CD14-positive monocyte (primary cell): ENCODE data around the gene PRR33. TPM values are rescaled to one million over a fixed set of nuclear protein-coding genes. Genes with fewer than 3 reads are reported as not detected.
A peak's percentile ranks its signal among the peaks of the same experiment; 100 is the strongest.

Source experiments
- DNase-seq, 3 donors: peaks; one replicate each; pipeline ENCODE4 v3.0.0-alpha.2; 2011 to 2022
- H2AFZ ChIP-seq: 2 replicates; pipeline ENCODE4 v1.6.0; 2012; ENCODE audit warnings: mild to moderate bottlenecking, low read depth, low read length, inconsistent platforms; ENCODE audit not compliant: insufficient read depth, poor library complexity, severe bottlenecking
- H3K27ac ChIP-seq, 2 donors: 1 replicate in 1 of 2; 2 replicates in 1 of 2; pipeline ENCODE4 v1.5.1; 2012 to 2013; ENCODE audit warnings: low read length in 2 of 2, control low read depth in 1 of 2, inconsistent platforms in 1 of 2, low read depth in 1 of 2, mild to moderate bottlenecking in 1 of 2
- H3K27me3 ChIP-seq, 2 donors: one replicate each; pipeline versions ENCODE4 v1.6.0 to v1.6.1; 2011 to 2013; ENCODE audit warnings: low read length in 2 of 2; ENCODE audit not compliant: control insufficient read depth in 2 of 2, insufficient read depth in 2 of 2
- H3K36me3 ChIP-seq, 2 donors: replicated peaks in 1 of 2; 1 replicate in 1 of 2; 2 replicates in 1 of 2; pipeline versions ENCODE4 v1.5.1 to v1.6.1; 2012 to 2013; ENCODE audit warnings: low read length in 2 of 2, control low read depth in 1 of 2, inconsistent platforms in 1 of 2, mild to moderate bottlenecking in 1 of 2; ENCODE audit not compliant: insufficient read depth in 2 of 2, control insufficient read depth in 1 of 2
- H3K4me1 ChIP-seq, 2 donors: 1 replicate in 1 of 2; 2 replicates in 1 of 2; pipeline versions ENCODE4 v1.5.1 to v1.6.1; 2012 to 2013; ENCODE audit warnings: low read length in 2 of 2, control low read depth in 1 of 2, inconsistent platforms in 1 of 2, mild to moderate bottlenecking in 1 of 2, moderate library complexity in 1 of 2; ENCODE audit not compliant: insufficient read depth in 2 of 2, control insufficient read depth in 1 of 2
- H3K4me2 ChIP-seq: replicated peaks from 2 replicates; pipeline ENCODE3; 2012; ENCODE audit warnings: low read length, moderate library complexity, mild to moderate bottlenecking; ENCODE audit not compliant: poor library complexity, severe bottlenecking; ENCODE audit errors: extremely low read depth
- H3K4me3 ChIP-seq, 3 experiments: fragments of 200-600 bp in 1 of 3; sonication (generic) in 1 of 3; replicated peaks in 1 of 3; 1 replicate in 2 of 3; 2 replicates in 1 of 3; pipeline ENCODE4 v1.5.1; 2011 to 2013; ENCODE audit warnings: low read length in 3 of 3, mild to moderate bottlenecking in 3 of 3, control low read depth in 2 of 3, low read depth in 2 of 3, inconsistent platforms in 1 of 3, moderate library complexity in 1 of 3
- H3K79me2 ChIP-seq: 2 replicates; pipeline ENCODE4 v1.6.0; 2012; ENCODE audit warnings: mild to moderate bottlenecking, control low read depth, inconsistent platforms, low read length, moderate library complexity; ENCODE audit not compliant: insufficient read depth
- H3K9ac ChIP-seq: 2 replicates; pipeline ENCODE4 v1.6.0; 2017; ENCODE audit warnings: low read length, mild to moderate bottlenecking; ENCODE audit not compliant: insufficient read depth, poor library complexity, severe bottlenecking
- H3K9me3 ChIP-seq, 2 donors: replicated peaks in 1 of 2; 1 replicate in 1 of 2; 2 replicates in 1 of 2; pipeline versions ENCODE4 v1.5.1 to v1.6.1; 2012 to 2013; ENCODE audit warnings: low read length in 2 of 2, control low read depth in 1 of 2; ENCODE audit not compliant: control insufficient read depth in 1 of 2, insufficient read depth in 1 of 2
- H4K20me1 ChIP-seq: 2 replicates; pipeline ENCODE4 v1.6.0; 2012; ENCODE audit warnings: mild to moderate bottlenecking, low read length, control low read depth, moderate library complexity; ENCODE audit not compliant: insufficient read depth
- H3K27ac Mint-ChIP-seq, 7 donors: one replicate each; pipeline ENCODE4 v1.8.0; 2020; ENCODE audit warnings: mild to moderate bottlenecking in 7 of 7, mixed read lengths in 7 of 7, moderate library complexity in 6 of 7, inconsistent platforms in 2 of 7
- H3K27me3 Mint-ChIP-seq, 3 donors: one replicate each; pipeline ENCODE4 v1.8.0; 2021 to 2022; ENCODE audit warnings: low read depth in 3 of 3, mild to moderate bottlenecking in 3 of 3, mixed read lengths in 3 of 3, moderate library complexity in 3 of 3, inconsistent platforms in 1 of 3
- H3K36me3 Mint-ChIP-seq, 2 donors: one replicate each; pipeline ENCODE4 v1.8.0; 2020; ENCODE audit warnings: mixed read lengths in 2 of 2, inconsistent platforms in 1 of 2, mild to moderate bottlenecking in 1 of 2
- H3K4me1 Mint-ChIP-seq: one replicate; pipeline ENCODE4 v1.8.0; 2020; ENCODE audit warnings: mild to moderate bottlenecking, mixed read lengths
- H3K4me3 Mint-ChIP-seq, 2 donors: one replicate each; pipeline ENCODE4 v1.8.0; 2020; ENCODE audit warnings: mild to moderate bottlenecking in 2 of 2, mixed read lengths in 2 of 2, moderate library complexity in 1 of 2
- H3K9me3 Mint-ChIP-seq, 7 donors: one replicate each; pipeline ENCODE4 v1.8.0; 2020 to 2022; ENCODE audit warnings: mixed read lengths in 7 of 7, mild to moderate bottlenecking in 6 of 7, moderate library complexity in 6 of 7, inconsistent platforms in 2 of 7
- CTCF ChIP-seq: fragments of 200-600 bp; IDR thresholded peaks from one replicate; pipeline ENCODE4 v1.8.0; 2022; ENCODE audit warnings: antibody characterized with exemption, mild to moderate bottlenecking
- WGBS: methylation state at CpG from one replicate; pipeline ENCODE4 v1.1.5; 2013; ENCODE audit warnings: missing lambda C conversion rate; ENCODE audit not compliant: insufficient coverage; 5-methylcytosine and 5-hydroxymethylcytosine counted together
- intact Hi-C, 2 donors: fragments of 100-400 bp; cut with micrococcal nuclease; formaldehyde crosslinking; loops; one replicate each; pipeline versions ENCODE4 v1.15.0 to v1.15.1; 2023
- polyA plus RNA-seq, 3 donors: library from polyadenylated mRNA; depleted of rRNA in 1 of 3; unstranded in 2 of 3; stranded (reverse) in 1 of 3; fragments of 300-500 nt in 2 of 3; fragments of >200 nt in 1 of 3; fragmentation: Illumina TruSeq in 2 of 3; gene quantifications; 1 replicate in 2 of 3; 2 replicates in 1 of 3; pipeline ENCODE4 v1.2.3, GENCODE V29; 2012 to 2021

The PRR33 gene
- polyA plus RNA-seq, 3 donors: not detected

GRCh38 chr11:1873048-1873812 is 18.5 kb downstream of the PRR33 start:
- H3K36me3 ChIP-seq: peaks cover 22 to 44% of the 10 kb centered on the region in 2 donors
- peaks cover 60% of the 10 kb centered on the region for H3K4me1 Mint-ChIP-seq
- peaks cover 10 to 54% of the 10 kb centered on the region in 2 donors for H3K4me1 ChIP-seq
- no peak overlapping the region for H3K27ac Mint-ChIP-seq
- no peaks in the 10 kb centered on the region for H3K27me3 ChIP-seq
- no peak for TF ChIP-seq CTCF
- peaks cover 36 to 54% of the 10 kb centered on the region in 2 donors for H3K36me3 Mint-ChIP-seq
- H3K4me3 Mint-ChIP-seq: no peak overlapping the region
- no peak overlapping the region for H2AFZ ChIP-seq
- H3K27ac ChIP-seq: no peak overlapping the region
- H4K20me1 ChIP-seq: peaks cover 98% of the 10 kb centered on the region
- H3K4me2 ChIP-seq: no peak overlapping the region
- H3K9me3 Mint-ChIP-seq: peaks cover 0 to 2% (median 0%) of the 10 kb centered on the region in 7 donors
- no peaks in the 10 kb centered on the region for H3K9me3 ChIP-seq
- DNase-seq: no peak
- H3K4me3 ChIP-seq: no peak overlapping the region
- no peak overlapping the region for H3K9ac ChIP-seq
- 58% methylated on average over 9 of the region's 11 CpGs for WGBS
- H3K79me2 ChIP-seq: peaks cover 85% of the 10 kb centered on the region
- intact Hi-C loops: loop anchor here in 1 of 2 donors (2.0 kb wide), 1 partner anchor 16 kb away; no protein-coding TSS in a partner anchor
- peaks cover 2 to 12% (median 4%) of the 10 kb centered on the region in 3 donors for H3K27me3 Mint-ChIP-seq

GRCh38 chr11:1872267-1872985 is 19.3 kb downstream of the PRR33 start:
- Mint-ChIP-seq H3K4me3 (no peak overlapping the region), H3K36me3 (peaks cover 39 to 57% of the 10 kb centered on the region in 2 donors), H3K27ac (peak overlapping the region in 2 of 7 donors; percentile 13 to 79), H3K9me3 (peaks cover 0 to 2% (median 0%) of the 10 kb centered on the region in 7 donors), H3K4me1 (peaks cover 60% of the 10 kb centered on the region), H3K27me3 (peaks cover 0 to 11% (median 4%) of the 10 kb centered on the region in 3 donors)
- no peak for TF ChIP-seq CTCF
- H3K36me3 ChIP-seq: peaks cover 20 to 43% of the 10 kb centered on the region in 2 donors
- H3K27me3 ChIP-seq: no peaks in the 10 kb centered on the region
- H2AFZ ChIP-seq: no peak overlapping the region
- no peak overlapping the region for H3K4me2 ChIP-seq
- no peak overlapping the region for H3K4me3 ChIP-seq
- H3K27ac ChIP-seq: no peak overlapping the region
- no peak for DNase-seq
- H3K4me1 ChIP-seq: peaks cover 10 to 54% of the 10 kb centered on the region in 2 donors
- intact Hi-C loops: loop anchor here in 1 of 2 donors (2.0 kb wide), 1 partner anchor 16 kb away; no protein-coding TSS in a partner anchor
- H4K20me1 ChIP-seq: peaks cover 98% of the 10 kb centered on the region
- H3K9me3 ChIP-seq: no peaks in the 10 kb centered on the region
- no peak overlapping the region for H3K9ac ChIP-seq
- 95% methylated on average over 18 of the region's 25 CpGs for WGBS
- peaks cover 85% of the 10 kb centered on the region for H3K79me2 ChIP-seq
